ENCODE results near the gene MAN2A1.

- no peak for TF ChIP-seq EZH2 (IDR thresholded peaks at IDR 0.05; ENCODE audit: borderline replicate concordance, low read depth, low read length, poor library complexity, severe bottlenecking)
- TF ChIP-seq, protein P1, sequence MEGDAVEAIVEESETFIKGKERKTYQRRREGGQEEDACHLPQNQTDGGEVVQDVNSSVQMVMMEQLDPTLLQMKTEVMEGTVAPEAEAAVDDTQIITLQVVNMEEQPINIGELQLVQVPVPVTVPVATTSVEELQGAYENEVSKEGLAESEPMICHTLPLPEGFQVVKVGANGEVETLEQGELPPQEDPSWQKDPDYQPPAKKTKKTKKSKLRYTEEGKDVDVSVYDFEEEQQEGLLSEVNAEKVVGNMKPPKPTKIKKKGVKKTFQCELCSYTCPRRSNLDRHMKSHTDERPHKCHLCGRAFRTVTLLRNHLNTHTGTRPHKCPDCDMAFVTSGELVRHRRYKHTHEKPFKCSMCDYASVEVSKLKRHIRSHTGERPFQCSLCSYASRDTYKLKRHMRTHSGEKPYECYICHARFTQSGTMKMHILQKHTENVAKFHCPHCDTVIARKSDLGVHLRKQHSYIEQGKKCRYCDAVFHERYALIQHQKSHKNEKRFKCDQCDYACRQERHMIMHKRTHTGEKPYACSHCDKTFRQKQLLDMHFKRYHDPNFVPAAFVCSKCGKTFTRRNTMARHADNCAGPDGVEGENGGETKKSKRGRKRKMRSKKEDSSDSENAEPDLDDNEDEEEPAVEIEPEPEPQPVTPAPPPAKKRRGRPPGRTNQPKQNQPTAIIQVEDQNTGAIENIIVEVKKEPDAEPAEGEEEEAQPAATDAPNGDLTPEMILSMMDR (conservative IDR thresholded peaks at IDR 0.05; ENCODE audit: low read depth, low read length): no peak
These were observed 226.9 kb downstream of the MAN2A1 start for GRCh38 chr5:109916481-109917153.
